ENCODE results near the gene SPPL3. TPM values are rescaled to one million over a fixed set of nuclear protein-coding genes. Genes with fewer than 3 reads are reported as not detected.

SPPL3 gene
- total RNA-seq, 1 experiment from 2014 or later, result 39.7 TPM

DNA sequence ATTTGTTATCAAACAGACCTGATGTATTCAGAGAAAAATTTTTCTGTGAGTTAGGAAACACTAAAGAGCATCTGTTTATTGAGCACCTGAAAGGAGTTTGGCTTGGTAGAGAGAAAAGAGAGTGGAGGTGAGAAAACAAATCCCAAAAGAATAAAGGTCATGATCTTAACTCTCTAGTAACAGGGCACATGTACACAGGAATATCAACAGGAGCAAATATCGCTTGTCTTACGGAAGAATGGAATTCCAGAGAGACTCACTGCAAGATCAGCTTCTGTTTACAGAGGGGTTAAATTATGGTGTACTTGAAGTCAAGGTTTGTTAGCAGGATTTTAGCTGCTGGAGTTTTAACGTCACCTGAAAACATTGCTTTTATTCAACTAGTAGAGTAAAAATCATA, 78.8 kb downstream of the SPPL3 start (continued):
- TF ChIP-seq, protein P1, sequence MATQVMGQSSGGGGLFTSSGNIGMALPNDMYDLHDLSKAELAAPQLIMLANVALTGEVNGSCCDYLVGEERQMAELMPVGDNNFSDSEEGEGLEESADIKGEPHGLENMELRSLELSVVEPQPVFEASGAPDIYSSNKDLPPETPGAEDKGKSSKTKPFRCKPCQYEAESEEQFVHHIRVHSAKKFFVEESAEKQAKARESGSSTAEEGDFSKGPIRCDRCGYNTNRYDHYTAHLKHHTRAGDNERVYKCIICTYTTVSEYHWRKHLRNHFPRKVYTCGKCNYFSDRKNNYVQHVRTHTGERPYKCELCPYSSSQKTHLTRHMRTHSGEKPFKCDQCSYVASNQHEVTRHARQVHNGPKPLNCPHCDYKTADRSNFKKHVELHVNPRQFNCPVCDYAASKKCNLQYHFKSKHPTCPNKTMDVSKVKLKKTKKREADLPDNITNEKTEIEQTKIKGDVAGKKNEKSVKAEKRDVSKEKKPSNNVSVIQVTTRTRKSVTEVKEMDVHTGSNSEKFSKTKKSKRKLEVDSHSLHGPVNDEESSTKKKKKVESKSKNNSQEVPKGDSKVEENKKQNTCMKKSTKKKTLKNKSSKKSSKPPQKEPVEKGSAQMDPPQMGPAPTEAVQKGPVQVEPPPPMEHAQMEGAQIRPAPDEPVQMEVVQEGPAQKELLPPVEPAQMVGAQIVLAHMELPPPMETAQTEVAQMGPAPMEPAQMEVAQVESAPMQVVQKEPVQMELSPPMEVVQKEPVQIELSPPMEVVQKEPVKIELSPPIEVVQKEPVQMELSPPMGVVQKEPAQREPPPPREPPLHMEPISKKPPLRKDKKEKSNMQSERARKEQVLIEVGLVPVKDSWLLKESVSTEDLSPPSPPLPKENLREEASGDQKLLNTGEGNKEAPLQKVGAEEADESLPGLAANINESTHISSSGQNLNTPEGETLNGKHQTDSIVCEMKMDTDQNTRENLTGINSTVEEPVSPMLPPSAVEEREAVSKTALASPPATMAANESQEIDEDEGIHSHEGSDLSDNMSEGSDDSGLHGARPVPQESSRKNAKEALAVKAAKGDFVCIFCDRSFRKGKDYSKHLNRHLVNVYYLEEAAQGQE (IDR thresholded peaks at IDR 0.05; ENCODE audit: low read depth), result no peak
- no peak for TF ChIP-seq JUND (IDR thresholded peaks at IDR 0.05)
- no peak for TF ChIP-seq RAD21 (IDR thresholded peaks at IDR 0.05; ENCODE audit: low read depth)
- TF ChIP-seq SRF (IDR thresholded peaks at IDR 0.05; ENCODE audit: low read depth), result no peak
- TF ChIP-seq EZH2phosphoT487 (IDR thresholded peaks at IDR 0.05; ENCODE audit: borderline replicate concordance), result no peak
- no peak for TF ChIP-seq EGR1 (IDR thresholded peaks at IDR 0.05; ENCODE audit: low read depth)
- TF ChIP-seq, protein P2, sequence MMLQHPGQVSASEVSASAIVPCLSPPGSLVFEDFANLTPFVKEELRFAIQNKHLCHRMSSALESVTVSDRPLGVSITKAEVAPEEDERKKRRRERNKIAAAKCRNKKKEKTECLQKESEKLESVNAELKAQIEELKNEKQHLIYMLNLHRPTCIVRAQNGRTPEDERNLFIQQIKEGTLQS (IDR thresholded peaks at IDR 0.05), result no peak
- no peak for TF ChIP-seq POLR2A (IDR thresholded peaks at IDR 0.05; ENCODE audit: borderline replicate concordance, extremely low read depth, insufficient read depth, insufficient read length)
- TF ChIP-seq CBX3 (IDR thresholded peaks at IDR 0.05; ENCODE audit: low read depth), result no peak

DNA sequence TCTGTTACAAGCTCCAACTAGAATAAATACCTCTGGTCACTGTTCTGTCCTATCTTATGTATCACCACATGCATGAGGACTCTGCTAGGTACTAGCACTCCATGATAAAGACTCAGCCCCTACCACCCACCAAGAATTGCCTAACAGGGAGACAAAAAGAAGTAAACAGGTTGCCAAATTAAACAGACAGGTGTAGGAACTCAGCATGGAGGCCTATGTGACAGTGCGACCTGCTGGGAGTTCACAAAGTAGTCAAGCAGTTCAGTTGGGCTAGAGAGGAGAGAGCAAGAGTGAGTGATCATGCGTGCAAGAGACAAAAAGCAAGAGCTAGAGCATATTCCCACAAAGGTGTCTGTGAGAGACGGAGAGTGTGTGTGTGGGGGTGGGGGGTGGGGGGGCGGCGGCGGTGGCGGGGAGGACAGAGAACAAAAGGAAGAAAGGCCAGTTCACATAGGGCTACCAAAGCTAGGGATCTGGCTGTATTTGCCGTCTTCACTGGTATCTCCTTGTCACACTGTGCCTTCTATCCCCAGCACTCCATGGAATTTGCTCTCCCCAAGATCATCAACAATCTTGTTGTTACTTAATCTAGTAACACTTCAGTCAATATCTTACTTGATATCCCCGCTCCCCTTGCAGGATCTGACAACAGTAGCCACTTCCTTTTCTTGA, 81.2 kb downstream of the SPPL3 start:
- Histone ChIP-seq H2AFZ (ENCODE audit: low read depth, low read length, poor library complexity, severe bottlenecking) (no peak overlapping the region), H3K27me3 (ENCODE audit: insufficient read depth, low read length) (no peaks in the 10 kb centered on the region), H3K36me3 (ENCODE audit: control insufficient read depth in 1 of 2, insufficient read depth in 2 of 2, low read length in 2 of 2) (no peaks in the 10 kb centered on the region), H3K9me3 (ENCODE audit: control insufficient read depth in 1 of 2, insufficient read depth in 1 of 2, low read depth in 1 of 2, low read length in 2 of 2) (no peaks in the 10 kb centered on the region), H3K9me2 (ENCODE audit: insufficient read depth) (no peaks in the 10 kb centered on the region), H3K27ac (ENCODE audit: low read depth, low read length) (no peak overlapping the region), H4K20me1 (ENCODE audit: insufficient read depth) (no peaks in the 10 kb centered on the region; the same call in 1 of the 2 replicates), H3K79me2 (ENCODE audit: insufficient read depth, low read length) (peaks cover 44% of the 10 kb centered on the region), H3K4me2 (ENCODE audit: low read length) (no peak overlapping the region), H3K9ac (ENCODE audit: low read length) (no peak overlapping the region), H3K4me3 (replicated peaks in 1 of 2; ENCODE audit: low read depth in 1 of 2, low read length in 2 of 2) (no peak overlapping the region), H3K4me1 (ENCODE audit: control insufficient read depth in 1 of 2, insufficient read depth in 2 of 2, low read length in 2 of 2) (no peaks in the 10 kb centered on the region)
- ChIA-PET POLR2A (no interaction called here), RAD21 (ENCODE audit: low non-redundant PET in 1 of 2, low total read pairs in 2 of 2, uncharacterized antibody in 2 of 2, unreplicated experiment in 2 of 2) (no interaction called here), CTCF (interaction anchor here (0.6 kb wide), 1 partner anchor 122 kb away, joined by 3 read pairs; no protein-coding TSS in a partner anchor)
- no TSS peak for BruUV-seq (replicated peaks)
- intact Hi-C loops (cut with micrococcal nuclease), result no loop called here
- ATAC-seq, result no peak
- TF ChIP-seq, protein P3, sequence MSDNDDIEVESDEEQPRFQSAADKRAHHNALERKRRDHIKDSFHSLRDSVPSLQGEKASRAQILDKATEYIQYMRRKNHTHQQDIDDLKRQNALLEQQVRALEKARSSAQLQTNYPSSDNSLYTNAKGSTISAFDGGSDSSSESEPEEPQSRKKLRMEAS (IDR thresholded peaks at IDR 0.05), result no peak
- no peak for TF ChIP-seq EZH2phosphoT487 (IDR thresholded peaks at IDR 0.05; ENCODE audit: borderline replicate concordance)
- no peak for TF ChIP-seq JUND (IDR thresholded peaks at IDR 0.05)
- no peak for TF ChIP-seq EGR1 (IDR thresholded peaks at IDR 0.05; ENCODE audit: low read depth)
- TF ChIP-seq, protein P4, sequence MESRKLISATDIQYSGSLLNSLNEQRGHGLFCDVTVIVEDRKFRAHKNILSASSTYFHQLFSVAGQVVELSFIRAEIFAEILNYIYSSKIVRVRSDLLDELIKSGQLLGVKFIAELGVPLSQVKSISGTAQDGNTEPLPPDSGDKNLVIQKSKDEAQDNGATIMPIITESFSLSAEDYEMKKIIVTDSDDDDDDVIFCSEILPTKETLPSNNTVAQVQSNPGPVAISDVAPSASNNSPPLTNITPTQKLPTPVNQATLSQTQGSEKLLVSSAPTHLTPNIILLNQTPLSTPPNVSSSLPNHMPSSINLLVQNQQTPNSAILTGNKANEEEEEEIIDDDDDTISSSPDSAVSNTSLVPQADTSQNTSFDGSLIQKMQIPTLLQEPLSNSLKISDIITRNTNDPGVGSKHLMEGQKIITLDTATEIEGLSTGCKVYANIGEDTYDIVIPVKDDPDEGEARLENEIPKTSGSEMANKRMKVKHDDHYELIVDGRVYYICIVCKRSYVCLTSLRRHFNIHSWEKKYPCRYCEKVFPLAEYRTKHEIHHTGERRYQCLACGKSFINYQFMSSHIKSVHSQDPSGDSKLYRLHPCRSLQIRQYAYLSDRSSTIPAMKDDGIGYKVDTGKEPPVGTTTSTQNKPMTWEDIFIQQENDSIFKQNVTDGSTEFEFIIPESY (IDR thresholded peaks at IDR 0.05; ENCODE audit: extremely low read depth, insufficient replicate concordance, low read length), result no peak
- no peak for TF ChIP-seq EZH2 (IDR thresholded peaks at IDR 0.05)
- TF ChIP-seq, protein P5, sequence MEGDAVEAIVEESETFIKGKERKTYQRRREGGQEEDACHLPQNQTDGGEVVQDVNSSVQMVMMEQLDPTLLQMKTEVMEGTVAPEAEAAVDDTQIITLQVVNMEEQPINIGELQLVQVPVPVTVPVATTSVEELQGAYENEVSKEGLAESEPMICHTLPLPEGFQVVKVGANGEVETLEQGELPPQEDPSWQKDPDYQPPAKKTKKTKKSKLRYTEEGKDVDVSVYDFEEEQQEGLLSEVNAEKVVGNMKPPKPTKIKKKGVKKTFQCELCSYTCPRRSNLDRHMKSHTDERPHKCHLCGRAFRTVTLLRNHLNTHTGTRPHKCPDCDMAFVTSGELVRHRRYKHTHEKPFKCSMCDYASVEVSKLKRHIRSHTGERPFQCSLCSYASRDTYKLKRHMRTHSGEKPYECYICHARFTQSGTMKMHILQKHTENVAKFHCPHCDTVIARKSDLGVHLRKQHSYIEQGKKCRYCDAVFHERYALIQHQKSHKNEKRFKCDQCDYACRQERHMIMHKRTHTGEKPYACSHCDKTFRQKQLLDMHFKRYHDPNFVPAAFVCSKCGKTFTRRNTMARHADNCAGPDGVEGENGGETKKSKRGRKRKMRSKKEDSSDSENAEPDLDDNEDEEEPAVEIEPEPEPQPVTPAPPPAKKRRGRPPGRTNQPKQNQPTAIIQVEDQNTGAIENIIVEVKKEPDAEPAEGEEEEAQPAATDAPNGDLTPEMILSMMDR (IDR thresholded peaks at IDR 0.05 in 2 of 3, conservative IDR thresholded peaks at IDR 0.05 in 1 of 3; ENCODE audit: borderline replicate concordance in 1 of 3, insufficient read depth in 1 of 3, low read depth in 2 of 3, low read length in 2 of 3), result no peak
- no peak for TF ChIP-seq RAD21 (IDR thresholded peaks at IDR 0.05; ENCODE audit: low read depth)
- DNase-seq (ENCODE audit: low read depth, low spot score), result no peak

Data from HCT116 (cell line).